ENCODE data around the gene CBR4.

CBR4 gene

DNA sequence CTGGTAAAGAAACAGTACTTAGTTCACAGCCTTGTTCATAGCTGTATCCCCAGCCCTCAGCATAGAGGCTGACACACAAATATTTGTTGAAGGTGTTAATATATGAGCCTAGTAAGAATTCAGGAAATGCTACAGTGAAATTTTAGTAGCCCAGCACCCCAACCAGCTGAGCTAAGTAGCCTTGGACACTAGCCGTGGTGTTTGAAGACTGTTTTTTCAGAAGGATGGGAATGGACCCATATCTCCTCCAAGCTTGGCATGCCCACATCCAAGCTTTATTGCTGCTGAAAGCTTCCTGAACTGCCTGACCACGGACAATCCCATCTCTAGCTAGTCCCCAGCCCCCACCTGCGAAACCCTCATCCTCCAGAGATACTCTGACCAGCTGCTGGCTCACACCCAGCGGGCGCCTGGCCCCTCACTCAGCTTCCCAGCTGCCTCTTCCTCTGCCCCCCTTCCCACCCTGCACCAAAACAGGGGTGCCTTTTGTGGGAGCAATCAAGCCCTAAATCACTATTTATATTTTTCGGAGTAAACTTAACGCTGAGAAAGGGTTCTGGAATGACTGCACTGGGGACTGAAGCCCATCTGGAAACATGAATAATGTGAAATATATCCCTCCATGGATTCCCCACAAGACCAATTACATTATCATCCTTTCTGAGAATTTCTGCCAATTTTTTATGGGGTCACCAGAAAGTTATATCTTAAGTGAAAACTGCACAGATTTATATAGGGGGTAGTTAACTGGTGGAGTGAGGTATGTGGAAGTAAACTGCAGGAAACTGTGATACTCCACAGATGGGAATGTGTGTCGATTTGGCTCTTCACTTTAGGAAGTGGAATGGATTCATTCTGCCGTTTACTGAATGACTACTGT lies 41.1 kb upstream of the CBR4 start:
- TF ChIP-seq, protein P1, sequence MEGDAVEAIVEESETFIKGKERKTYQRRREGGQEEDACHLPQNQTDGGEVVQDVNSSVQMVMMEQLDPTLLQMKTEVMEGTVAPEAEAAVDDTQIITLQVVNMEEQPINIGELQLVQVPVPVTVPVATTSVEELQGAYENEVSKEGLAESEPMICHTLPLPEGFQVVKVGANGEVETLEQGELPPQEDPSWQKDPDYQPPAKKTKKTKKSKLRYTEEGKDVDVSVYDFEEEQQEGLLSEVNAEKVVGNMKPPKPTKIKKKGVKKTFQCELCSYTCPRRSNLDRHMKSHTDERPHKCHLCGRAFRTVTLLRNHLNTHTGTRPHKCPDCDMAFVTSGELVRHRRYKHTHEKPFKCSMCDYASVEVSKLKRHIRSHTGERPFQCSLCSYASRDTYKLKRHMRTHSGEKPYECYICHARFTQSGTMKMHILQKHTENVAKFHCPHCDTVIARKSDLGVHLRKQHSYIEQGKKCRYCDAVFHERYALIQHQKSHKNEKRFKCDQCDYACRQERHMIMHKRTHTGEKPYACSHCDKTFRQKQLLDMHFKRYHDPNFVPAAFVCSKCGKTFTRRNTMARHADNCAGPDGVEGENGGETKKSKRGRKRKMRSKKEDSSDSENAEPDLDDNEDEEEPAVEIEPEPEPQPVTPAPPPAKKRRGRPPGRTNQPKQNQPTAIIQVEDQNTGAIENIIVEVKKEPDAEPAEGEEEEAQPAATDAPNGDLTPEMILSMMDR (IDR thresholded peaks at IDR 0.05; ENCODE audit: low read length, missing control alignments) = no peak
- DNase-seq (ENCODE audit: low read depth) = no peak
- H3K4me3 ChIP-seq (replicated peaks; ENCODE audit: low read depth, low read length) = no peak overlapping the region

DNA sequence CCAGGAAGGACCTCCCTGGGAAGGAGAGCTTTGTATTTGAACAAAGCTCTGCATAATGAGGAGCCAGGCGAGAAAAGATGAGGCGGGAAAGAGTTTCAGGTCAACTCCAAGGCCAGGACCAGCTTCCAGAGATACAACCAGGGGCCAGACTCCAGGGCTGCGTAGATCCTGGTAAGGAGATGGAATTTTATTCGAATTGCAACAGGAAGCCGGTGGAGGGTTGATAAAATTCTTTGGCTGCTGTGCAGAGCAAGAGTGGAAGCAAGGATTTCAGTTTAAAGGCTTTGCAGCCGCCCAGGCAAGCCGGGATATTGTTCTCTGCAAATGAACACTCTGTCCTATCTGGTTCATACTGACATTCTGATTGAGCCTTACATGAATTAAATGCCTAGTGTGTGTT lies 40.2 kb upstream of the CBR4 start:
- H3K4me3 ChIP-seq (replicated peaks; ENCODE audit: low read depth, low read length) = no peak overlapping the region

GRCh38 chr4:169048868-169049414 lies 38.9 kb upstream of the CBR4 start:
- no peak overlapping the region for H3K4me3 ChIP-seq (replicated peaks; ENCODE audit: low read depth, low read length)
- TF ChIP-seq, protein P1 (IDR thresholded peaks at IDR 0.05; ENCODE audit: low read length, missing control alignments) = no peak
- DNase-seq (ENCODE audit: low read depth) = no peak

More for the DNA sequence above, 40.2 kb upstream of the CBR4 start:
- DNase-seq (ENCODE audit: low read depth) = peak; percentile 59
- TF ChIP-seq, protein P1 (IDR thresholded peaks at IDR 0.05; ENCODE audit: low read length, missing control alignments) = no peak

GRCh38 chr4:169047956-169048355 lies 37.9 kb upstream of the CBR4 start:
- TF ChIP-seq, protein P1 (IDR thresholded peaks at IDR 0.05; ENCODE audit: low read length, missing control alignments) = no peak
- no peak for DNase-seq (ENCODE audit: low read depth)
- H3K4me3 ChIP-seq (replicated peaks; ENCODE audit: low read depth, low read length) = no peak overlapping the region

DNA sequence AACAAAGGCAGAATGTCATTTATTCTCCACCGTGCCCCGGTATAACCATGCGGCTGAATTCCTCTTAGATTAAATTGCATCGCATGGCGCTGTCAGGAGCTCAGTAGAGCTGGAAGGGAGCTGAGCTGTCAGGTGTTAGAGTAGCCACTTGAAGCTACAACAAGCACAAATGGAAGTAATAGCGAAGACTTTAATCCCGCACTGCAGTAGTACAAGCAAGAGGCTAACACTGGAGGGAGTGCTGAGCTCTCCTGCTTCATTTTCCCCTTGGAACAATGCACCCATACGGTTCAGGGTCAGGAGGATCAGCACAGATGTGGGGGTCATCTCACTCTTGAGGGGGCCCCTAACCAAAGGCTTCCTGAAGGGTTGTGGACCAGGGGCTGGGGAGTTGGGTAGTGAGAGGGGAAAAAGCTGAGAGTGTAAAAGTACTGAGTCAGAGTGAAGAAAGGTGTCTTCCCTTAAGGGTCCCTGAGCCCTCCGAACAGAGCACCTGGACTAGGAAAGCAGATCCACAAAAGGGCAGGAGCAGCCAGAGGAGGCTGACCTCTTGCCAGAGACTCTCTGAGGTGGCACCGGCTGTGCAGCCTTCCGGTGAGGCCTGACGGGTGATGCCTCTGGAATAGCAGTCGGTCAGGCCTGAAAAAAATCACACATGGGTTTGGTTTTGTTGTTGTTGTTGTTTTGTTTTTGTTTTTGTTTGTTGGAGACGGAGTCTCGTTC lies 36.0 kb upstream of the CBR4 start:
- no peak overlapping the region for H3K4me3 ChIP-seq (replicated peaks; ENCODE audit: low read depth, low read length)
- DNase-seq (ENCODE audit: low read depth) = no peak
- TF ChIP-seq, protein P1 (IDR thresholded peaks at IDR 0.05; ENCODE audit: low read length, missing control alignments) = peak; percentile 24

- DNase-seq (ENCODE audit: low read depth) = no peak
- TF ChIP-seq, protein P1 (IDR thresholded peaks at IDR 0.05; ENCODE audit: low read length, missing control alignments) = no peak
- H3K4me3 ChIP-seq (replicated peaks; ENCODE audit: low read depth, low read length) = no peak overlapping the region
Measured at GRCh38 chr4:169044714-169045447, 34.8 kb upstream of the CBR4 start.
